VCaP (cell line): ENCODE measurements around the gene ZNF630.

ENCODE experiments used
- H3K27ac ChIP-seq: fragments of 450-650 bp; 2 replicates; pipeline ENCODE4 v1.5.1; 2017
- CTCF ChIP-seq: fragments of 450-650 bp; conservative IDR thresholded peaks from 2 replicates; pipeline ENCODE4 v1.5.1; 2017; ENCODE audit warnings: mild to moderate bottlenecking, moderate library complexity

ZNF630 gene

GRCh38 chrX:48083212-48083611 is 11.8 kb upstream of the ZNF630 start:
- peak overlapping the region; percentile 38; the same call in 1 of the 2 replicates for H3K27ac ChIP-seq
- peak; percentile 79 for TF ChIP-seq CTCF

GRCh38 chrX:48076343-48076742 is 4.9 kb upstream of the ZNF630 start:
- no peak overlapping the region for H3K27ac ChIP-seq
- TF ChIP-seq CTCF, result no peak

- TF ChIP-seq CTCF, result no peak
- peak overlapping the region; percentile 86 for H3K27ac ChIP-seq
Measured at GRCh38 chrX:48071986-48072605, 656 bp upstream of the ZNF630 start.

- TF ChIP-seq CTCF, result no peak
Measured at GRCh38 chrX:48068096-48068887, 3.1 kb downstream of the ZNF630 start.

GRCh38 chrX:48064261-48064660 is 7.2 kb downstream of the ZNF630 start:
- no peak overlapping the region for H3K27ac ChIP-seq
- TF ChIP-seq CTCF, result no peak

More at GRCh38 chrX:48068096-48068887, 3.1 kb downstream of the ZNF630 start:
- no peak overlapping the region for H3K27ac ChIP-seq

GRCh38 chrX:48059296-48059639 is 12.2 kb downstream of the ZNF630 start:
- TF ChIP-seq CTCF, result no peak
- H3K27ac ChIP-seq, result no peak overlapping the region

GRCh38 chrX:48058621-48059295 is 12.7 kb downstream of the ZNF630 start:
- TF ChIP-seq CTCF, result no peak
- no peak overlapping the region for H3K27ac ChIP-seq
